Panc1 (cell line): ENCODE measurements around the gene MEX3D.

Source experiments
- POLR2AphosphoS5 ChIP-seq: IDR thresholded peaks from 2 replicates; pipeline ENCODE4 v1.6.1; 2012; ENCODE audit warnings: mild to moderate bottlenecking, low read depth, low read length, moderate library complexity
- SIN3A ChIP-seq: IDR thresholded peaks from 2 replicates; pipeline ENCODE4 v1.6.1; 2012; ENCODE audit warnings: low read depth, mild to moderate bottlenecking, low read length, moderate library complexity, borderline replicate concordance; ENCODE audit not compliant: insufficient read depth
- TCF7L2 ChIP-seq: IDR thresholded peaks from 2 replicates; pipeline ENCODE4 v1.6.1; 2011; ENCODE audit warnings: mild to moderate bottlenecking, low read depth, low read length, inconsistent platforms
- TF ChIP-seq, protein P1 (sequence below): fragments of 450-650 bp; IDR thresholded peaks from 2 replicates; pipeline ENCODE4 v1.5.1; 2017; ENCODE audit warnings: mild to moderate bottlenecking
- TF ChIP-seq, protein P2 (sequence below), 2 experiments: IDR thresholded peaks; 2 replicates each; pipeline ENCODE4 v1.6.1; 2011 to 2012; ENCODE audit warnings: low read depth in 2 of 2, control low read depth in 1 of 2, low read length in 1 of 2, mild to moderate bottlenecking in 1 of 2, moderate library complexity in 1 of 2; ENCODE audit not compliant: insufficient read depth in 1 of 2

DNA sequence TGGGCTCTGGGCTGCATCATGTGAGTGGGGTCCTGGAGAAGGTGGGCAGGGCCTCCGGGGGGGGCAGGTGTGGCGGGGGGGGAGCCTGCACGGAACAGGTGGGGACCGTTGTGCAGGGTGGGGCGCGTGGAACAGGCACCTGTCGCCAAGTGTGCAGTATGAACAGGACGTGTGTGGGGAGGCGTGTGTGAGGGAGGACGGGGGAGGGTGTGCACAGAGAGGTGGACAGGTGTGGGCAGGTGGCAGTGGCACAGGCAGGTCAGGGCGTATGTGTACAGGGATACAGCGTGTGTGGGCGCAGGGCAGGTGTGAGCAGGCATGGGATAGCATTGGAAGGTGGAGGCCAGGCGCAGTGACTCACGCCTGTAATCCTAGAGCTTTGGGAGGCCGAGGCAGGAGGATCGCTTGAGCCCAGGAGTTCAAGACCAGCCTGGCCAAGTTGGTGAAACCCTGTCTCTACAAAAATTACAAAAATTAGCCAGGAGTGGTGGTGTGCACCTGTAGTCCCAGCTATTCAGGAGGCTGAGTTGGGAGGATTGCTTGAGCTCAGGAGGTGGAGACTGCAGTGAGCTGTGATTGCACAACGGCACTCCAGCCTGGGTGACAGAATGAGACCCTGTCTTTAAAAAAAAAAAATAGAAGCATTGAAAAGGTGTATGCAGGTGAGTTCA is 41.0 kb downstream of the MEX3D start:
- TF ChIP-seq POLR2AphosphoS5 (no peak), TCF7L2 (no peak), SIN3A (no peak)
- TF ChIP-seq, protein P1, sequence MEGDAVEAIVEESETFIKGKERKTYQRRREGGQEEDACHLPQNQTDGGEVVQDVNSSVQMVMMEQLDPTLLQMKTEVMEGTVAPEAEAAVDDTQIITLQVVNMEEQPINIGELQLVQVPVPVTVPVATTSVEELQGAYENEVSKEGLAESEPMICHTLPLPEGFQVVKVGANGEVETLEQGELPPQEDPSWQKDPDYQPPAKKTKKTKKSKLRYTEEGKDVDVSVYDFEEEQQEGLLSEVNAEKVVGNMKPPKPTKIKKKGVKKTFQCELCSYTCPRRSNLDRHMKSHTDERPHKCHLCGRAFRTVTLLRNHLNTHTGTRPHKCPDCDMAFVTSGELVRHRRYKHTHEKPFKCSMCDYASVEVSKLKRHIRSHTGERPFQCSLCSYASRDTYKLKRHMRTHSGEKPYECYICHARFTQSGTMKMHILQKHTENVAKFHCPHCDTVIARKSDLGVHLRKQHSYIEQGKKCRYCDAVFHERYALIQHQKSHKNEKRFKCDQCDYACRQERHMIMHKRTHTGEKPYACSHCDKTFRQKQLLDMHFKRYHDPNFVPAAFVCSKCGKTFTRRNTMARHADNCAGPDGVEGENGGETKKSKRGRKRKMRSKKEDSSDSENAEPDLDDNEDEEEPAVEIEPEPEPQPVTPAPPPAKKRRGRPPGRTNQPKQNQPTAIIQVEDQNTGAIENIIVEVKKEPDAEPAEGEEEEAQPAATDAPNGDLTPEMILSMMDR: no peak
- TF ChIP-seq, protein P2, sequence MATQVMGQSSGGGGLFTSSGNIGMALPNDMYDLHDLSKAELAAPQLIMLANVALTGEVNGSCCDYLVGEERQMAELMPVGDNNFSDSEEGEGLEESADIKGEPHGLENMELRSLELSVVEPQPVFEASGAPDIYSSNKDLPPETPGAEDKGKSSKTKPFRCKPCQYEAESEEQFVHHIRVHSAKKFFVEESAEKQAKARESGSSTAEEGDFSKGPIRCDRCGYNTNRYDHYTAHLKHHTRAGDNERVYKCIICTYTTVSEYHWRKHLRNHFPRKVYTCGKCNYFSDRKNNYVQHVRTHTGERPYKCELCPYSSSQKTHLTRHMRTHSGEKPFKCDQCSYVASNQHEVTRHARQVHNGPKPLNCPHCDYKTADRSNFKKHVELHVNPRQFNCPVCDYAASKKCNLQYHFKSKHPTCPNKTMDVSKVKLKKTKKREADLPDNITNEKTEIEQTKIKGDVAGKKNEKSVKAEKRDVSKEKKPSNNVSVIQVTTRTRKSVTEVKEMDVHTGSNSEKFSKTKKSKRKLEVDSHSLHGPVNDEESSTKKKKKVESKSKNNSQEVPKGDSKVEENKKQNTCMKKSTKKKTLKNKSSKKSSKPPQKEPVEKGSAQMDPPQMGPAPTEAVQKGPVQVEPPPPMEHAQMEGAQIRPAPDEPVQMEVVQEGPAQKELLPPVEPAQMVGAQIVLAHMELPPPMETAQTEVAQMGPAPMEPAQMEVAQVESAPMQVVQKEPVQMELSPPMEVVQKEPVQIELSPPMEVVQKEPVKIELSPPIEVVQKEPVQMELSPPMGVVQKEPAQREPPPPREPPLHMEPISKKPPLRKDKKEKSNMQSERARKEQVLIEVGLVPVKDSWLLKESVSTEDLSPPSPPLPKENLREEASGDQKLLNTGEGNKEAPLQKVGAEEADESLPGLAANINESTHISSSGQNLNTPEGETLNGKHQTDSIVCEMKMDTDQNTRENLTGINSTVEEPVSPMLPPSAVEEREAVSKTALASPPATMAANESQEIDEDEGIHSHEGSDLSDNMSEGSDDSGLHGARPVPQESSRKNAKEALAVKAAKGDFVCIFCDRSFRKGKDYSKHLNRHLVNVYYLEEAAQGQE (IDR thresholded peaks at IDR 0.05; ENCODE audit: insufficient read depth in 1 of 2, low read depth in 2 of 2, low read length in 1 of 2): no peak
